Measurements from ENCODE around the gene NSRP1. TPM values are rescaled to one million over a fixed set of nuclear protein-coding genes. Genes with fewer than 3 reads are reported as not detected.
A peak's percentile ranks its signal among the peaks of the same experiment; 100 is the strongest.
"Not testable (repeated sequence)": the region's sequence is repeated elsewhere in the genome, so short reads cannot be mapped to it uniquely, and the experiment has no call there.

The NSRP1 gene
- total and polyA plus RNA-seq, 11 donors: 10.6 to 36.6 (median 25.1) TPM

GRCh38 chr17:30197416-30197815 is 80.8 kb downstream of the NSRP1 start:
- no peak for DNase-seq
- peak in 3 of 4 donors; percentile 24 to 65 (median 49) for ATAC-seq
- no peaks in the 10 kb centered on the region for H3K4me1 ChIP-seq
- no peaks in the 10 kb centered on the region for H3K36me3 ChIP-seq
- WGBS, 4 donors: 72 to 79% (median 76%) methylated on average over 4 of the region's 4 CpGs
- H3K4me3 ChIP-seq: no peak overlapping the region
- no peak for TF ChIP-seq POLR2A (IDR thresholded peaks at IDR 0.05)
- H3K27me3 ChIP-seq: no peaks in the 10 kb centered on the region
- intact Hi-C loops (cut with DNase I): loop anchor here in 1 of 10 donors (10.0 kb wide), 1 partner anchor 57 kb away; no protein-coding TSS in a partner anchor
- H3K9me3 ChIP-seq: no peaks in the 10 kb centered on the region
- H3K27ac ChIP-seq: no peak overlapping the region

DNA sequence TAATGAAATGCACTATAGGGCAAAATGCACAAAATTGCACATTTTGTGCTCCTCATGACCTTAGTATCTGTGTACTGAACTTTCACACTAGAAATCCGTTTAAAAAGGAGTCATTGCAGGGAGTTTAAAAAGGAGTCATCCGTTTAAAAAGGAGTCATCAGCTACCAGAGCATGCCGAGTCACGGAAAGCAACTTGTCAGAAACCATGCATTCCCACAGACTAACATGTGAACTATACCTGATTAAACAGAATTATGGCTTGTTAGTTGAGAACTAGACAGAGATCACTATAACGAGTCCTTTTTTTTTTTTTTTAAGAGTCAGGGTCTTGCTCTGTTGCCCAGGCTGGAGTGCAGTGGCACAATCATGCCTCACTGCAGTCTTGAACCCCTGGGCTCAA is 83.0 kb downstream of the NSRP1 start:
- ATAC-seq: no peak
- WGBS, 4 donors: 81 to 90% (median 87%) methylated on average over 5 of the region's 5 CpGs
- DNase-seq: no peak
- intact Hi-C loops (cut with DNase I): loop anchor here in 1 of 10 donors (10.0 kb wide), 1 partner anchor 55 kb away; no protein-coding TSS in a partner anchor
- no peaks in the 10 kb centered on the region for H3K36me3 ChIP-seq
- H3K4me3 ChIP-seq: no peak overlapping the region
- no peaks in the 10 kb centered on the region for H3K9me3 ChIP-seq
- H3K4me1 ChIP-seq: no peaks in the 10 kb centered on the region
- H3K27ac ChIP-seq: no peak overlapping the region
- no peaks in the 10 kb centered on the region for H3K27me3 ChIP-seq
- TF ChIP-seq, protein P1, sequence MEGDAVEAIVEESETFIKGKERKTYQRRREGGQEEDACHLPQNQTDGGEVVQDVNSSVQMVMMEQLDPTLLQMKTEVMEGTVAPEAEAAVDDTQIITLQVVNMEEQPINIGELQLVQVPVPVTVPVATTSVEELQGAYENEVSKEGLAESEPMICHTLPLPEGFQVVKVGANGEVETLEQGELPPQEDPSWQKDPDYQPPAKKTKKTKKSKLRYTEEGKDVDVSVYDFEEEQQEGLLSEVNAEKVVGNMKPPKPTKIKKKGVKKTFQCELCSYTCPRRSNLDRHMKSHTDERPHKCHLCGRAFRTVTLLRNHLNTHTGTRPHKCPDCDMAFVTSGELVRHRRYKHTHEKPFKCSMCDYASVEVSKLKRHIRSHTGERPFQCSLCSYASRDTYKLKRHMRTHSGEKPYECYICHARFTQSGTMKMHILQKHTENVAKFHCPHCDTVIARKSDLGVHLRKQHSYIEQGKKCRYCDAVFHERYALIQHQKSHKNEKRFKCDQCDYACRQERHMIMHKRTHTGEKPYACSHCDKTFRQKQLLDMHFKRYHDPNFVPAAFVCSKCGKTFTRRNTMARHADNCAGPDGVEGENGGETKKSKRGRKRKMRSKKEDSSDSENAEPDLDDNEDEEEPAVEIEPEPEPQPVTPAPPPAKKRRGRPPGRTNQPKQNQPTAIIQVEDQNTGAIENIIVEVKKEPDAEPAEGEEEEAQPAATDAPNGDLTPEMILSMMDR (IDR thresholded peaks at IDR 0.05): no peak
- no peak for TF ChIP-seq POLR2A (IDR thresholded peaks at IDR 0.05)

DNA sequence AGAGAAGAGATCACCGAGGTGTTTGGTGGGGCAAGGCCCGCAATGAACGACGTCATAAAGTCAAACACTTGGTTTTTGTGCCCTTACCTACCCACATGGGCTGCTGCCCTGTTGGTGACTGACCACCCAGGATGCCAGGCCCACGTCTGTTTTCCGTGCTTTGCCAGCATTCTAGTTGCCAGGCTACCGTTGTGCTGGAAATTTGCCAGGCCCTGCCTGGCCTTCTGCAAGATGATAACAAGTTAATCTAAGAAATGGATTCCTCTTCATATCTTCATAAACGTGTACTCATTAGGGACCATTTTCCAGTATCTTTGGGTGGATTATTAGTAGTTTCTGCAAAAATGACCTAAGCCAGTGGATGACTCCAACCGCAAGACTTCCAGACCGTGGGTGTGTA is 83.5 kb downstream of the NSRP1 start:
- H3K4me3 ChIP-seq: no peak overlapping the region

GRCh38 chr17:30200656-30201055 is 84.0 kb downstream of the NSRP1 start:
- intact Hi-C loops (cut with DNase I); H3K9me3 ChIP-seq; H3K36me3 ChIP-seq; DNase-seq; H3K27ac ChIP-seq; H3K27me3 ChIP-seq; H3K4me3 ChIP-seq; ATAC-seq; H3K4me1 ChIP-seq: not testable (repeated sequence)
- 83 to 93% (median 88%) methylated on average over 8 to 9 of the region's 9 CpGs for WGBS, 4 donors

More for the DNA sequence above, 83.5 kb downstream of the NSRP1 start:
- intact Hi-C loops (cut with DNase I): no loop called here
- WGBS, 4 donors: 64 to 74% (median 71%) methylated on average over 10 of the region's 10 CpGs
- Histone ChIP-seq H3K36me3 (no peaks in the 10 kb centered on the region), H3K9me3 (no peaks in the 10 kb centered on the region), H3K27ac (no peak overlapping the region), H3K27me3 (no peaks in the 10 kb centered on the region), H3K4me1 (no peaks in the 10 kb centered on the region)
- no peak for TF ChIP-seq POLR2A (IDR thresholded peaks at IDR 0.05)
- TF ChIP-seq, protein P1 (IDR thresholded peaks at IDR 0.05): no peak
- DNase-seq (no peak), ATAC-seq (no peak)

- no peaks in the 10 kb centered on the region for H3K36me3 ChIP-seq
- no peak overlapping the region for H3K4me3 ChIP-seq
- intact Hi-C loops (cut with DNase I): no loop called here
- WGBS, 4 donors: 73 to 84% (median 78%) methylated on average over 6 of the region's 6 CpGs
- H3K27me3 ChIP-seq: peaks cover 0 to 6% (median 0%) of the 10 kb centered on the region in 9 donors
- ATAC-seq (no peak), DNase-seq (no peak)
- H3K9me3 ChIP-seq: no peaks in the 10 kb centered on the region
- no peaks in the 10 kb centered on the region for H3K4me1 ChIP-seq
- no peak overlapping the region for H3K27ac ChIP-seq
- no peak for TF ChIP-seq POLR2A (IDR thresholded peaks at IDR 0.05)
These were observed 86.9 kb downstream of the NSRP1 start for GRCh38 chr17:30203471-30203981.

- intact Hi-C loops (cut with DNase I): no loop called here
- H3K9me3 ChIP-seq: no peaks in the 10 kb centered on the region
- TF ChIP-seq POLR2A (IDR thresholded peaks at IDR 0.05): no peak
- TF ChIP-seq, protein P1 (IDR thresholded peaks at IDR 0.05): no peak
- H3K27ac ChIP-seq: no peak overlapping the region
- H3K4me1 ChIP-seq: no peaks in the 10 kb centered on the region
- 55 to 65% (median 56%) methylated on average over 9 of the region's 9 CpGs for WGBS, 4 donors
- H3K4me3 ChIP-seq: no peak overlapping the region
- ATAC-seq: no peak
- H3K36me3 ChIP-seq: no peaks in the 10 kb centered on the region
- DNase-seq: no peak
- H3K27me3 ChIP-seq: peaks cover 0 to 6% (median 0%) of the 10 kb centered on the region in 9 donors
These were observed 91.0 kb downstream of the NSRP1 start for GRCh38 chr17:30207655-30208054.
